Measurements from ENCODE around the gene STX17.

The STX17 gene

DNA sequence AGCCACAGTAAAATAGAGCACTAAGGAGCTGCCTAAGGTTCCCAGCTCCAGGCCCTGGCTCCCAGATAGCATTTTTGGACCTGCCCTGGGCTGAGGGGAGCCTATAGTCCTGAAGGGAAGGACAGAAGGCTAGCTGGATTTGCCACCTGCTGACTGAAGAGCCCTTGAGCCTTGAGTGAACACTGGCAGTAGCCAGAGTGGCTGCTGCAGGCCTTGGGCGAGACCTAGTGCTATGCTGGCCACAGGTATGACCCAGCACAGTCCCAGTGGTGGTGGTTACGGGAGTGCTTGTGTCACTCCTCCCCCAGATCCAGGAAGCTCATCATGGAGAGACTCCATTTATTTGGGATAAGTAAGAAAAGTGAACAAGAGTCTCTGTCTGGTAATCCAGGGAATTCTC lies 10.3 kb upstream of the STX17 start:
- DNase-seq (ENCODE audit: low read depth) = no peak
- no peak overlapping the region for H3K4me3 ChIP-seq (ENCODE audit: low read depth, low read length)
- in situ Hi-C loops (cut with HindIII; ENCODE audit: low sequenced_read_pairs) = no loop called here
- TF ChIP-seq, protein P1, sequence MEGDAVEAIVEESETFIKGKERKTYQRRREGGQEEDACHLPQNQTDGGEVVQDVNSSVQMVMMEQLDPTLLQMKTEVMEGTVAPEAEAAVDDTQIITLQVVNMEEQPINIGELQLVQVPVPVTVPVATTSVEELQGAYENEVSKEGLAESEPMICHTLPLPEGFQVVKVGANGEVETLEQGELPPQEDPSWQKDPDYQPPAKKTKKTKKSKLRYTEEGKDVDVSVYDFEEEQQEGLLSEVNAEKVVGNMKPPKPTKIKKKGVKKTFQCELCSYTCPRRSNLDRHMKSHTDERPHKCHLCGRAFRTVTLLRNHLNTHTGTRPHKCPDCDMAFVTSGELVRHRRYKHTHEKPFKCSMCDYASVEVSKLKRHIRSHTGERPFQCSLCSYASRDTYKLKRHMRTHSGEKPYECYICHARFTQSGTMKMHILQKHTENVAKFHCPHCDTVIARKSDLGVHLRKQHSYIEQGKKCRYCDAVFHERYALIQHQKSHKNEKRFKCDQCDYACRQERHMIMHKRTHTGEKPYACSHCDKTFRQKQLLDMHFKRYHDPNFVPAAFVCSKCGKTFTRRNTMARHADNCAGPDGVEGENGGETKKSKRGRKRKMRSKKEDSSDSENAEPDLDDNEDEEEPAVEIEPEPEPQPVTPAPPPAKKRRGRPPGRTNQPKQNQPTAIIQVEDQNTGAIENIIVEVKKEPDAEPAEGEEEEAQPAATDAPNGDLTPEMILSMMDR (IDR thresholded peaks at IDR 0.05; ENCODE audit: low read depth, low read length, missing control alignments) = no peak

DNA sequence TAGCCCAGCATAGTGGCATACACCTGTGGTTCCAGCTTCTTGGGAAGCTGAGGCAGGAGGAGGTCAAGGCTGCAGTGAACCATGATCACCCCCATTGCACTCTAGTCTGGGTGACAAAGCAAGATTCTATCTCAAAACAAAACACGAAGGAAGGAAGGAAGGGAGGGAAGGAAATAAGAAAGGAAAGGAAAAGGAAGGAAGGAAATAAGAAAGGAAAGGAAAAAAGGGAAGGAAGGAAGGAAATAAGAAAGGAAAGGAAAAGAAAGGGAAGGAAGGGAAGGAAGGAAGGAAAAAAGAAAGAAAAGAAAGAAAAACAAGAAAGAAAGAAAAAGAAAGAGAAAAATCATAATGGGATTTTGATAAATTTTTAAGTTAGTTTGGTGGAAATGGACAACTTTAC lies 3.1 kb upstream of the STX17 start:
- H3K4me3 ChIP-seq (ENCODE audit: low read depth, low read length) = no peak overlapping the region
- TF ChIP-seq, protein P1 (IDR thresholded peaks at IDR 0.05; ENCODE audit: low read depth, low read length, missing control alignments) = no peak
- in situ Hi-C loops (cut with HindIII; ENCODE audit: low sequenced_read_pairs) = no loop called here
- no peak for DNase-seq (ENCODE audit: low read depth)

DNA sequence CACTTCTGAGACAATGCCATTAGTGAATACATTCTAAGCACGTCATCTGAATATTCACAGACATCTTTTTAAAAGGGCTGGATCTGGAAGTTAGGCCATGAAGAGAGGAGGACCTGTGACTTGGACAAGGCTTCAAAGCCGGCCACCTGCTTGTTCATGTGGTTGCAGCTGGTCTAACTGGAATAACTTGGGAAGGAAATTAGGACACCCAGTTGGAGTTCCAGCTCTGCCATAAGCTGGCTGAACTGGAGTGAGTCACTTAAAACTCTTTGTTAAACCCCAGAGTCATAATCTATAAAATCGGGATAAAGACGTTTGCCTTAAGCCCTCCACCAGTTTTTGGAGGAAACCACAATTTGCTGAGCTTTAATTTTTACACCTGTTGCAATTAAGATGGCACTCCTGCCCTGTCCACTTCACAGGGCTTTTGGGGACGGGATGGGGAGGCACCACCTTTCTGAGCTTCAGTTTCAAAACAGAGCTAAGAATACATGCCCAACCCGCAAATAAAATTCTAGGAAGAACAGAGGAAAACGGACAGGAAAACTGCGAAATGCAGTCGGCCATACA lies 536 bp upstream of the STX17 start:
- TF ChIP-seq, protein P1 (IDR thresholded peaks at IDR 0.05; ENCODE audit: low read depth, low read length, missing control alignments) = no peak
- peak overlapping the region; percentile 72 for H3K4me3 ChIP-seq (ENCODE audit: low read depth, low read length)
- no peak for DNase-seq (ENCODE audit: low read depth)
- in situ Hi-C loops (cut with HindIII; ENCODE audit: low sequenced_read_pairs) = no loop called here

DNA sequence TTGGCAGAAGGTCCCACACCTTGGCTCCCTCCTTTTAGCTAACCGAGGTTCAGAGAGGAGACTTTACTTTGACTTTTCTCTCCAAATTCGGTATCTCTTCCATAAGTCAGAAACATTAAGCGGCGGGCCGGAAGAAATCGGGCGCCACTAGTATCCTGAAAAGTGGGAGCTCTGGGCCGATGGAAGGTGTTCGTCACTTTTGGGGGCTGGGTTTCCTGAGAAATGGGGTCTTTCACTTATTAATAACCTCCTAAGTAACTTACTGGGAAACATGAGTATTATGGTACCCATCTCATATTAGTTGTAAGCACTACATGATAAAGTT lies 716 bp downstream of the STX17 start:
- TF ChIP-seq, protein P1 (IDR thresholded peaks at IDR 0.05; ENCODE audit: low read depth, low read length, missing control alignments) = no peak
- H3K4me3 ChIP-seq (ENCODE audit: low read depth, low read length) = peak overlapping the region; percentile 72
- in situ Hi-C loops (cut with HindIII; ENCODE audit: low sequenced_read_pairs) = no loop called here
- DNase-seq (ENCODE audit: low read depth) = no peak

DNA sequence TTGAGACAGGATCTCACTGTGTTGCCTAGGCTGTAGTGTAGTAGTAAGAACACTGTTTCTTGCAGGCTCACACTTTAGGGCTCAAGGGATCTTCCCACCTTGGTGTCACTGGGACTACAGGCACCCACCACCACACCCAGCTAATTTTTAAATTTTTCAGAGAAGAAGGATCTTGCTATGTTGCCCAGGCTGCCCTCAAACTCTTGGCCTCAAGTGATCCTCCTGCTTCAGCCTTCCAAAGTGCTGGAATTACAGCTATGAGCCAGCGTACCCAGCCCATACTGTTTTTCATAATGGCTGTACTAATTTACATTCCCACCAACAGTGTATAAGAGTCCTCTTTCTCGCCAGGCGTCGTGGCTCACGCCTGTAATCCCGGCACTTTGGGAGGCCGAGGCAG lies 5.1 kb downstream of the STX17 start:
- H3K4me3 ChIP-seq (ENCODE audit: low read depth, low read length) = no peak overlapping the region
- no peak for DNase-seq (ENCODE audit: low read depth)
- in situ Hi-C loops (cut with HindIII; ENCODE audit: low sequenced_read_pairs) = no loop called here
- TF ChIP-seq, protein P1 (IDR thresholded peaks at IDR 0.05; ENCODE audit: low read depth, low read length, missing control alignments) = no peak

DNA sequence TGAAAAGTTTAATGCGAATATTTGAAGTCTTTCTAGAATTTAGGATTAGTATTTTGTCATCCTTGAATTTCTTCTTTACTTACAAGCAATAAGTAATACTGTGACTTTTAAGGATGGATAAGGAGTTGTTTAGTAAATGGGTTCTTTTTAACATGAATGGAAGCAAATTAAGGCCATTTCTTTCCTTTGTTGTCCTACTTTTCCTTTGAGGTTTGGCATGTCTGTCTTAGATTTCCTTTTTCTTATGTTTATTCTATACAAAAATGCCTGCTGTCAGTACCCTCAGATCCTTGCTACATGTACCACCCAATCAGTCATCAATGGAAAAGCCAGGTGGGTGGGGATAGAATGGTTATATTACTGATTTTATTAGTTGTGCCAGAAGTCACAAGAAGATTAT lies 10.2 kb downstream of the STX17 start:
- in situ Hi-C loops (cut with HindIII; ENCODE audit: low sequenced_read_pairs) = no loop called here
- TF ChIP-seq, protein P1 (IDR thresholded peaks at IDR 0.05; ENCODE audit: low read depth, low read length, missing control alignments) = no peak
- H3K4me3 ChIP-seq (ENCODE audit: low read depth, low read length) = no peak overlapping the region
- no peak for DNase-seq (ENCODE audit: low read depth)

DNA sequence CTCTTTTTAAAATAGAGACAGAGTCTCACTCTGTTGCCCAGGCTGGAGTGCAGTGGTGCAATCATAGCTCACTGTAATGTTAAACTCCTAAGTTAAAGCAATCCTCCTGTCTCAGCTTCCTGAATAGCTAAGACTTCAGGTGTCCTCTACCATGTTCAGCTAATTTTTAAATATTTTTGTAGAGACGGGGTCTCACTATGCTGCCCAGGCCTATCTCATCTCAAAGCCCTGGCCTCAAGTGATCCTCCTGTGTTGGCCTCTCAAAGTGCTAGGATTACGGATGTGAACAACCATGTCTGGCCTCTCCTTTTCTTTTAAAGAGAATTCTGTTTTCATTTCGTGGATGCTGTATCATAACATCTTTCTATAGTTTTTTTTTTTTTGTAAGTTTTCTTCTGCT lies 11.7 kb downstream of the STX17 start:
- H3K4me3 ChIP-seq (ENCODE audit: low read depth, low read length) = no peak overlapping the region
- DNase-seq (ENCODE audit: low read depth) = no peak
- TF ChIP-seq, protein P1 (IDR thresholded peaks at IDR 0.05; ENCODE audit: low read depth, low read length, missing control alignments) = no peak
- in situ Hi-C loops (cut with HindIII; ENCODE audit: low sequenced_read_pairs) = no loop called here
